HCT116 (cell line): ENCODE measurements around the gene MAFG. TPM values are rescaled to one million over a fixed set of nuclear protein-coding genes. Genes with fewer than 3 reads are reported as not detected.

Source experiments
- ATAC-seq: fragments of 200-7000 bp; cut with Tn5 transposase; 2 replicates; pipeline ENCODE4 v1.9.1; 2020; ENCODE audit warnings: mild to moderate bottlenecking, moderate library complexity
- BruUV-seq: library from RNA; stranded (reverse); fragments of 400-500 nt; replicated peaks from 2 replicates; lab custom pipeline; 2021; lab: Mats Ljungman, UMichigan
- CTCF ChIA-PET: fragments of 300-600 bp; sonication (Branson Sonifier 250); formaldehyde crosslinking; loops from one replicate; lab custom pipeline; 2021; ENCODE audit warnings: antibody characterized with exemption; lab: Charles Lee
- POLR2A ChIA-PET: fragments of 300-600, 350-600 bp; sonication (Branson Sonifier 250); formaldehyde crosslinking; loops from one replicate; lab custom pipeline; 2021; ENCODE audit warnings: antibody characterized with exemption; lab: Charles Lee
- RAD21 ChIA-PET, 2 experiments: fragments of 300-600 bp; sonication (Branson Sonifier 250); formaldehyde crosslinking; loops; one replicate each; lab custom pipeline; 2023; ENCODE audit warnings: low total read pairs in 2 of 2; ENCODE audit not compliant: uncharacterized antibody in 2 of 2, unreplicated experiment in 2 of 2, low non-redundant PET in 1 of 2; lab: Charles Lee
- DNase-seq: peaks from one replicate; pipeline ENCODE4 v3.0.0-alpha.2; 2010; ENCODE audit warnings: low read depth, low spot score
- H2AFZ ChIP-seq: fragments of 200-600 bp; shearing (Covaris generic), sonication (generic); 2 replicates; pipeline ENCODE4 v1.6.1; 2017; ENCODE audit warnings: low read depth, mixed run types, mixed read lengths, antibody characterized with exemption, low read length; ENCODE audit not compliant: poor library complexity, severe bottlenecking
- H3K27ac ChIP-seq: 2 replicates; pipeline ENCODE4 v1.5.1; 2012; ENCODE audit warnings: low read depth, low read length
- H3K27me3 ChIP-seq: fragments of 200-600 bp; sonication (generic); 2 replicates; pipeline ENCODE4 v1.6.1; 2016; ENCODE audit warnings: mixed run types, low read length, mixed read lengths; ENCODE audit not compliant: insufficient read depth
- H3K36me3 ChIP-seq, 2 experiments: fragments of 200-500 bp in 1 of 2; fragments of 200-600 bp in 1 of 2; sonication (Bioruptor generic) in 1 of 2; sonication (generic) in 1 of 2; 2 replicates each; pipeline versions ENCODE4 v1.5.1 to v1.6.1; 2014 to 2016; ENCODE audit warnings: low read length in 2 of 2, inconsistent platforms in 1 of 2, mixed read lengths in 1 of 2, mixed run types in 1 of 2; ENCODE audit not compliant: insufficient read depth in 2 of 2, control insufficient read depth in 1 of 2
- H3K4me1 ChIP-seq, 2 experiments: fragments of 200-600 bp in 1 of 2; sonication (generic) in 1 of 2; 2 replicates each; pipeline versions ENCODE4 v1.5.1 to v1.6.1; 2012 to 2017; ENCODE audit warnings: low read length in 2 of 2, inconsistent platforms in 1 of 2, mild to moderate bottlenecking in 1 of 2, mixed read lengths in 1 of 2, mixed run types in 1 of 2, moderate library complexity in 1 of 2; ENCODE audit not compliant: insufficient read depth in 2 of 2, control insufficient read depth in 1 of 2
- H3K4me2 ChIP-seq: fragments of 200-600 bp; sonication (generic); 2 replicates; pipeline ENCODE4 v1.6.1; 2017; ENCODE audit warnings: mixed run types, low read length, mixed read lengths
- H3K4me3 ChIP-seq, 2 experiments: fragments of 200-600 bp in 1 of 2; sonication (generic) in 1 of 2; replicated peaks in 1 of 2; 2 replicates each; pipeline ENCODE4 v1.5.1; 2011 to 2016; ENCODE audit warnings: low read length in 2 of 2, control low read depth in 1 of 2, low read depth in 1 of 2, mild to moderate bottlenecking in 1 of 2, mixed read lengths in 1 of 2, mixed run types in 1 of 2
- H3K79me2 ChIP-seq: fragments of 200-600 bp; sonication (generic); 2 replicates; pipeline ENCODE4 v1.6.1; 2017; ENCODE audit warnings: mild to moderate bottlenecking, mixed run types, low read length, moderate library complexity, mixed read lengths; ENCODE audit not compliant: insufficient read depth
- H3K9ac ChIP-seq: fragments of 200-600 bp; sonication (generic); 2 replicates; pipeline ENCODE4 v1.6.1; 2016; ENCODE audit warnings: low read length, mixed read lengths
- H3K9me2 ChIP-seq: fragments of 200-600 bp; sonication (generic), shearing (Covaris generic); 2 replicates; pipeline ENCODE4 v1.6.1; 2017; ENCODE audit warnings: mixed run types, mild to moderate bottlenecking, moderate library complexity; ENCODE audit not compliant: insufficient read depth
- H3K9me3 ChIP-seq, 2 experiments: fragments of 200-500 bp in 1 of 2; fragments of 200-600 bp in 1 of 2; sonication (Bioruptor generic) in 1 of 2; sonication (generic) in 1 of 2; 2 replicates each; pipeline ENCODE4 v1.6.1; 2014 to 2017; ENCODE audit warnings: low read length in 2 of 2, mixed read lengths in 2 of 2, inconsistent platforms in 1 of 2, low read depth in 1 of 2, mild to moderate bottlenecking in 1 of 2, mixed run types in 1 of 2, moderate library complexity in 1 of 2; ENCODE audit not compliant: control insufficient read depth in 1 of 2, insufficient read depth in 1 of 2
- H4K20me1 ChIP-seq: fragments of 200-600 bp; sonication (generic), shearing (Covaris generic); 2 replicates; pipeline ENCODE4 v1.6.1; 2017; ENCODE audit warnings: mixed run types, mild to moderate bottlenecking, moderate library complexity; ENCODE audit not compliant: insufficient read depth
- CEBPB ChIP-seq: IDR thresholded peaks from 2 replicates; pipeline ENCODE4 v1.6.1; 2012; ENCODE audit warnings: low read depth
- EGR1 ChIP-seq: IDR thresholded peaks from 2 replicates; pipeline ENCODE4 v1.6.1; 2012; ENCODE audit warnings: low read depth
- EZH2phosphoT487 ChIP-seq: fragments of 200-600 bp; IDR thresholded peaks from 2 replicates; pipeline ENCODE4 v1.6.1; 2018; ENCODE audit warnings: antibody characterized with exemption, borderline replicate concordance
- MAX ChIP-seq: IDR thresholded peaks from 2 replicates; pipeline ENCODE4 v1.6.1; 2012
- POLR2AphosphoS5 ChIP-seq: IDR thresholded peaks from 2 replicates; pipeline ENCODE4 v1.6.1; 2011; ENCODE audit warnings: mild to moderate bottlenecking, low read depth, low read length, moderate library complexity
- RAD21 ChIP-seq: IDR thresholded peaks from 2 replicates; pipeline ENCODE4 v1.6.1; 2012; ENCODE audit warnings: low read depth, mild to moderate bottlenecking
- SIN3A ChIP-seq: IDR thresholded peaks from 2 replicates; pipeline ENCODE4 v1.6.1; 2012; ENCODE audit warnings: low read depth
- SP1 ChIP-seq: IDR thresholded peaks from 2 replicates; pipeline ENCODE4 v1.6.1; 2012; ENCODE audit warnings: low read depth
- SRF ChIP-seq: IDR thresholded peaks from 2 replicates; pipeline ENCODE4 v1.6.1; 2012; ENCODE audit warnings: low read depth
- YY1 ChIP-seq: IDR thresholded peaks from 2 replicates; pipeline ENCODE4 v1.6.1; 2011; ENCODE audit warnings: low read length, low read depth, moderate library complexity, mild to moderate bottlenecking; ENCODE audit not compliant: insufficient replicate concordance; ENCODE audit errors: extremely low read depth
- ZFX ChIP-seq: fragments of 450-650 bp; IDR thresholded peaks from 2 replicates; pipeline ENCODE4 v1.6.1; 2017
- intact Hi-C: fragments of 100-400 bp; cut with micrococcal nuclease; formaldehyde crosslinking; loops from 2 replicates; pipeline ENCODE4 v1.10.0; 2022
- total RNA-seq: library from RNA; stranded (reverse); gene quantifications from one replicate; pipeline ENCODE4 v1.2.1, GENCODE V29; 2021; ENCODE audit not compliant: unreplicated experiment
- TF ChIP-seq, protein P1 (sequence below): IDR thresholded peaks from 2 replicates; pipeline ENCODE4 v1.6.1; 2012

The MAFG gene
- total RNA-seq, 1 experiment from 2014 or later = 46.8 TPM

DNA sequence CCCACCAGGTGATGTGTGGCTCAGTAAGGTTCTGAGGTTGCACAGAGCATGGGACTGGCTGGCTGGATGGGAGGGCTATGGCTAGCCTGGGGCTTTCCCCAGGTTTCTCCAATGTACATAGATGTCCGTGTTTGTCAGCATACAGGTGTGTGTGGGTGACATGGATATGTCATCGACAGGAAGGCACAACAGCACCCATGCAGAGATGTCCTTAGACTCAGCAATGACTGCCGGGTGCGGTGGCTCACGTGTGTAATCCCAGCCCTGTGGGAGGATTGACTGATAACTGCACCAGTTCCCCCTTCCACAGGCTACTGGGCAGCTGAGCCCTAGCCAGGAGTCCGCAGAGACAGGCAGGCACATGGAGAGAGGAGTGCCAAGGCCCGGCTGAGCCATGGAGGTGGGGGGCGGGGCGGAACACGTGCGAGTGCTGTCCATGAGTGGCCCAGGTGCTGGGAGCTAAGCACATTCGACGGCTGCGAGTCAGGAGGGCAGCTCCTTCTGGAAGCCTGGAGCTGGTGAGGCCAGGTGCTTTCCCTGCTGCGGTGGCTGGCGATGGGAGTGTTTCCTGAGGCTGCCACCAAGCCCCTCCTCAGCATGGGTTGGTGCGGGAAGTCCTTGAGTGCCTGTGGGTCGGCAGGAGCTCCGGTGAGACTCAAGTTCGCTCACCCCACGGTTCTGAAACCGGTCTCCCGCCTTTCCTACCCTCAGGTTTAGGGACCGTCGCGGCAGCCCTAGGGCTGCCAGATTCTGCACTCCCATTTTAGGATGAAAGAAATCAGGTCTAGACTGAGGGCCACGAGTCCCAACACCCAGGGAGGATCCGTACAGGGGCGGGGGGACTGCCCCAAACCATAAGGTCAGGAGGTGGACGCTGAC is 49.0 kb upstream of the MAFG start:
- H3K27me3 ChIP-seq = no peaks in the 10 kb centered on the region
- no peaks in the 10 kb centered on the region for H4K20me1 ChIP-seq
- intact Hi-C loops = loop anchor here (2.0 kb wide), 1 partner anchor 26 kb away; no protein-coding TSS in a partner anchor
- RAD21 ChIA-PET = no interaction called here
- TF ChIP-seq CEBPB = no peak
- TF ChIP-seq ZFX = no peak
- no peak for TF ChIP-seq SRF
- TF ChIP-seq MAX = peak; percentile 93
- TF ChIP-seq EGR1 = no peak
- no peak for TF ChIP-seq SIN3A
- TF ChIP-seq SP1 = no peak
- no peak for TF ChIP-seq EZH2phosphoT487
- no peak for TF ChIP-seq POLR2AphosphoS5
- no peak overlapping the region for H2AFZ ChIP-seq
- H3K4me1 ChIP-seq = peaks cover 12 to 41% of the 10 kb centered on the region in 2 experiments
- peak overlapping the region; percentile 78 to 92 for H3K4me3 ChIP-seq
- ATAC-seq = peak; percentile 26
- H3K4me2 ChIP-seq = peak overlapping the region; percentile 98
- H3K27ac ChIP-seq = peak overlapping the region; percentile 94
- no peaks in the 10 kb centered on the region for H3K9me2 ChIP-seq
- H3K36me3 ChIP-seq = peaks cover 0 to 9% of the 10 kb centered on the region in 2 experiments; a peak in 2 of 4 replicates
- CTCF ChIA-PET = interaction anchor here (1.4 kb wide), 1 partner anchor 17 kb away, joined by 6 read pairs; no protein-coding TSS in a partner anchor
- DNase-seq = no peak
- no peaks in the 10 kb centered on the region; the same call in 1 of the 2 replicates for H3K79me2 ChIP-seq
- POLR2A ChIA-PET = interaction anchor here (0.7 to 1.4 kb wide), 2 partner anchors 9 to 40 kb away, joined by 3 to 10 read pairs; partner anchors contain the start of gene PYCR1
- H3K9me3 ChIP-seq = no peaks in the 10 kb centered on the region
- TSS peak; percentile 75 for BruUV-seq
- peak overlapping the region; percentile 95 for H3K9ac ChIP-seq

- Histone ChIP-seq H3K27ac (no peak overlapping the region), H3K9ac (no peak overlapping the region), H3K4me2 (no peak overlapping the region), H3K9me2 (no peaks in the 10 kb centered on the region)
- no TSS peak for BruUV-seq
- ATAC-seq (no peak), DNase-seq (no peak)
- intact Hi-C loops = no loop called here
- RAD21 ChIA-PET = no interaction called here
- TF ChIP-seq SP1 (no peak), ZFX (no peak), RAD21 (no peak), MAX (no peak), YY1 (no peak)
- TF ChIP-seq, protein P1, sequence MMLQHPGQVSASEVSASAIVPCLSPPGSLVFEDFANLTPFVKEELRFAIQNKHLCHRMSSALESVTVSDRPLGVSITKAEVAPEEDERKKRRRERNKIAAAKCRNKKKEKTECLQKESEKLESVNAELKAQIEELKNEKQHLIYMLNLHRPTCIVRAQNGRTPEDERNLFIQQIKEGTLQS = no peak
- TF ChIP-seq, all 23 proteins: peak for 0
- ChIA-PET CTCF (no interaction called here), POLR2A (interaction anchor here (1.0 kb wide), 1 partner anchor 48 kb away, joined by 3 read pairs; no protein-coding TSS in a partner anchor)
- Histone ChIP-seq H2AFZ (no peak overlapping the region), H3K27me3 (no peaks in the 10 kb centered on the region), H3K4me1 (peaks cover 15 to 34% of the 10 kb centered on the region in 2 experiments), H4K20me1 (no peaks in the 10 kb centered on the region), H3K9me3 (no peaks in the 10 kb centered on the region), H3K36me3 (no peaks in the 10 kb centered on the region), H3K4me3 (no peak overlapping the region), H3K79me2 (no peaks in the 10 kb centered on the region; the same call in 1 of the 2 replicates)
These were observed 45.9 kb upstream of the MAFG start for GRCh38 chr17:81973432-81973831.
